ENCODE data around the gene EWSR1.

EWSR1 gene

DNA sequence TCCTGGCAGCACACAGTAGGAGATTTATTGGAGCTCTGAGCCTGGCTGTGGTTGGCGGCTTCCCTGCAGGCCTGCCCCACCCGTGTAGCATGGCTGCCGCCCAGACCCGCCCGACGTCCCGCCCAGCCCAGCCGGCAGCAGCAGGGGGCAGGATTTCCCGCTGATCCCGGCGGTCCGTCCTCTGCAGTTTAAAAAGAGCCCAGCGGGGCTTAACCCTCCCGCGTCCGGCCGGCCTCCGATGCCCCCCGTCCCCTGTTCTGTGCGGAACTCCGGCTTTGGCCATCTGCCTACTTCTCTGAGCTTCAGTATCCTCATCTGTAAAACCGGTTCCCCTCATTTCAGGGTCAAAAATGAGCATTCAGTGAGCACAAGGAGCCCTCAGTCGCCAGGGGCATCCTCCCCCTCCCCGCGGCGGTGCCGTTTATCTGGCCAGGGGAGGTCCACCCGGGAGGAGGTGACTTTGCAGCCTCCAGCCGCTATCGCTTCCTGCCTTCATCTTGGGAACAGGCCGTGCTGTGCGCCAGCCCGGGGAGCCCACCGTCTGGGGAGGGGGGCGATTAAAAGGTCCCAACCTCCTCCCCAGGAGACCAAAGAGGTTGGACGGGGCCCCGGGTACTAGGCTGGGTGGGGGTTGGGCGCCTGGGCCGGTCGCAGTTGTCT lies 38.2 kb downstream of the EWSR1 start, which contains the start of gene GAS2L1:
TSS of gene GAS2L1 (plus strand) at position 476 of the 660 bp plus-strand sequence. CDS start 1,456 bp downstream, outside the sequence.
- DNase-seq (ENCODE audit: low spot score) = peak; percentile 38

DNA sequence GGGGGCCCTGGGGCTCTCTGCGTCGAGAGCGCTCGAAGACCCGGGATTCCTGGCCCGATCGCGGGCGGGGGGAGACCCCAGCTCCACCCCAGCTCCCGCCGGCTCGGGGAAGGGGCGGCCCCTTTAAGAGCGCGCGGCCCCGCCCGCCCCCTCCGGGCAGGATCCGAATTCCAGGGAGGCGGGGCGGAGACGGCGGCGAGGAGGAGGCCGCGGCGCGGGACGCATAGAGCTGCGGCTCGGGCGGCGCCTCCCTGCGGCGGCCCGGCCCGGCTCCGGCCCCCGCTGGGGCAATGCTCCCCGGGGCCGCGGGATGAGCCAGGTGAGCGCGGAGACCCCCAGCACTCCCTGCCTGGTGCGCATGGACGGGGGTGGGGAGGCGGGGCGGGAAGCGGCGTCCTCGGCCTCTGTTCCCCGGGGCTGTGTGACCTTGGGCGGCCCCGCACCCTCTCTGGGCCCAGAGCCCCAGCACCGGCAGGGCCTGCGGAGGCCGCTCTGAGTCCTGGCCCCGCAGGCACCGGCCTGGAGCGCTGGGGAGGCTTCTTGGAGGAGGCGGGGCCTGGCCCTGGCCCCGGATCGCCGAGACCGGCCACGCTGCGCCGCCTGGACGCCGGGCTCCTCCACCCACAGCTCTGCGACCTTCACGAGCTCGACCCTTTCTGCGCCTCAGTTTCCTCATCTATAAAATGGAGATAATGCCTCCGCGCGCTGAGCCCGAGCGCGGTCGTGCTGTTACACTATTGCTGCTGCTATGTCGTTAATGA lies 38.9 kb downstream of the EWSR1 start:
- DNase-seq (ENCODE audit: low spot score) = no peak

DNA sequence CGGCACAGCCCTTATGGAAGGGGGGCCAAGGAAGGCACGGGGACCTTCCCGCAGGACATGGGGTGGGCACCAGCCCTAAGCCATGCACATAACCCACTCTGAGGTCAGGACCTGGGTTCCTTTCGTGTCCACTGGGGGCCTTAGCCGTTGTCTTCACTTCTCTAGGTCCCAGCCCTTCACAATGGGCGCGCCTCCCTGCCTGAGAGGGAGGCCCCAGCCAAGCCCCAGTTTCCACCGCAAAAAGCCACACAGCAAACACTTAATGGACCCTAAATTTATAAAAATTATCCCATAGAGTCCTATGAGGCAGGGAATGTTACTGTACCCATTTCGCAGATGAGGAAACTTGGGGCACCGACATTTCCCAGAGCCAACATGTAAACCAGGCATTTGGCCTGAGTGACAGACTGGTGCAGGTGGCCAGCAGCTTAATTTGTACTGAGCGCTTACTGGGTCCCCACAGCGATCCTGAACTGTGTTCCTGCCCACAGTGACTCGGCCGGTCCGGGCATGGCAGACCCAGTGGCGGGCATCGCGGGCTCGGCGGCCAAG lies 39.6 kb downstream of the EWSR1 start:
- DNase-seq (ENCODE audit: low spot score) = no peak

DNA sequence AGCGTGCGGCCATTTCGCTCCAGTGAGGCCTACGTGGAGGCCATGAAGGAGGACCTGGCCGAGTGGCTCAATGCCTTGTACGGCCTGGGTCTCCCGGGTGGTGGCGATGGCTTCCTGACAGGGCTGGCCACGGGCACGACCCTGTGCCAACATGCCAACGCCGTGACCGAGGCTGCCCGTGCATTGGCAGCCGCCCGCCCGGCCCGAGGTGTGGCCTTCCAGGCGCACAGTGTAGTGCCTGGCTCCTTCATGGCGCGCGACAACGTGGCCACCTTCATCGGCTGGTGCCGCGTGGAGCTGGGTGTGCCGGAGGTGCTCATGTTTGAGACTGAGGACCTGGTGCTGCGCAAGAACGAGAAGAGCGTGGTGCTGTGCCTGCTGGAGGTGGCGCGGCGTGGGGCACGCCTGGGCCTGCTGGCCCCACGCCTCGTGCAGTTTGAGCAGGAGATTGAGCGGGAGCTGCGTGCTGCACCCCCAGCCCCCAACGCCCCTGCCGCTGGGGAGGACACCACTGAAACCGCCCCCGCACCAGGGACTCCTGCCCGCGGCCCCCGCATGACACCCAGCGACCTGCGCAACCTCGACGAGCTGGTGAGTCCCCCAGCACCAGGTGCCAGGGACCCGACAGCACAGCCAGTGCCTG lies 40.2 kb downstream of the EWSR1 start:
- no peak for DNase-seq (ENCODE audit: low spot score)

DNA sequence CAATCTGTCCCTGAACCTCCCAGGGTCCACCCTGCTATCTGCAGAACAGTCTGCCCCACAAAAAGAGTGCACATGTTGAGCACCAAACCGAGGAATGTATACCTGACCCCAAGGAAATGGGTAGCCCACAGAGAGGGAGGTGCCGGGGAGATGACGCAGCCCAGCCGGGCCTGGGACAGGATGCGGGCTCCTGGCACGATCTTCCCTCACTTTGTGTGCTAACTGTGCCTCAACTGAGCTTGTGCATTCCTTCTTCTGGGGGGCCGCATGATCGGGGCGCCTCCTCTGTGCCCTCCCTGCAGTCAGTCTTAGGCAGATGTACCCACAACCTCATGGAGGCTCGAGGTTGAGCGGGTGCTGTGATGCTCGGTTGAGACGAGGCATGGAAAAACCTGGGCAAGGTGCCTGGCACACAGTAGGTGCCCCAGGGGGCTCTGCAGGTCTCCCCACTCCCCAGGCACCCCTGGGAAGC lies 40.8 kb downstream of the EWSR1 start:
- DNase-seq (ENCODE audit: low spot score) = peak; percentile 42

DNA sequence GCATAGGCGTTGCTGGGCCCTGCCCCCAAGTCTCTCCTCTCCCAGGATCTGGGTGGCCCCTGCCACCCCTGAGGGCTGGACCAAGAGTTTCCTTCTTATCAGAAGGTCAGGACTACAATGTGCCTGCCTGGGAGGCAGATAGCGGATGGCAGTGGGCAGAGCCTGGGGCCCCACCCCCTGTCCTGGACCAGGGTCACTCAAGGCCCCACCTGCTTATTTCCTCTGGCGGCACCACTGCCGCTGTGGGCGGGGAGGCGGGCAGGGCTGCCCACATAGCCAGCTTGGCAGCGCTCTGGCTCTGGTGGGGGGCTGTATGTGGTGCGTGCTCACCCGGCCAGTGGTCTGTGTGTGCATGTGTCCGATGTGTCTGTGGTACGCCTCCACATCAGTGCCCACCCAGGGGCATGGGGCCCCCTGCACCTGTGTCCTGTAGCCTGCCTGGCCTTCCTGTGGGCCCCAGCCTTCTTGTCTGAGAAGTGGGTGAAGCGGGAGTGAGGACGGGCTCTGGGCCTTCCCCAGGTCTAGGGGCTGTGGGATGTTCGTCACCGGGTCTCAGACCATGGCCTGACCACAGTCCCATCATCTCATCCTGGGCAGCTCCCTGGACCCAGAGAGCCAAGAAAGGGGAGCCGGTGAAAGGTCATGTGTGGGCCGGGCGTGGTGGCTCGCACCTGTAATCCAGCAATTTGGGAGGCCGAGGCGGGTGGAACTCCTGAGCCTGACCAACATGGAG lies 41.4 kb downstream of the EWSR1 start:
- no peak for DNase-seq (ENCODE audit: low spot score)

DNA sequence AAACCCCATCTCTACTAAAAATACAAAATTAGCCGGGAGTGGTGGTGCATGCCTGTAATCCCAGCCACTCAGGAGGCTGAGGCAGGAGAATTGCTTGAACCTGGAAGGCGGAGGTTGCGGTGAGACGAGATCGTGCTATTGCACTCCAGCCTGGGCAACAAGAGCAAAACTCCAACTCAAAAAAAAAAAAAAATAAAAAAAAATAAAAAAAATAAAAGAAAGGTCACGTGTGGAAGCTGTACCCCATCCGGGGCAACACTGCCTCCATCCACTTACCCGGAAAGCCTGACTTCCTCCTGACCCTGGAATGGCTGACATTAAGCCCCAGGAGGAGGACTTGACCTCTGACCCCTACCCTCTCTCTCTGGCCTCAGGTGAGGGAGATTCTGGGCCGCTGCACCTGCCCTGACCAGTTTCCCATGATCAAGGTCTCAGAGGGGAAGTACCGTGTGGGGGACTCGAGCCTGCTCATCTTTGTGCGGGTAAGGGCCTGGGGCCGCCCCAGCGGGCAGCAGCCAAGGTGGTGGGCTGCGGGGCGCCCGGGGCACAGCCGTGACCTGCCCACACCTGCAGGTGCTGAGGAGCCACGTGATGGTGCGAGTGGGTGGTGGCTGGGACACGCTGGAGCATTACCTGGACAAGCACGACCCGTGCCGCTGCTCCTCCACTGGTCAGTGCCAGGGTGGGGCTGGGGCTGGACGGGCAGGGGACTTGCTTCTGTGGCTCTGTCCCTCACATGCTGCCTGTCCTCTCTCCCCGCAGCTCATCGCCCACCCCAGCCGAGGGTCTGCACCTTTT lies 42.2 kb downstream of the EWSR1 start:
- no peak for DNase-seq (ENCODE audit: low spot score)

DNA sequence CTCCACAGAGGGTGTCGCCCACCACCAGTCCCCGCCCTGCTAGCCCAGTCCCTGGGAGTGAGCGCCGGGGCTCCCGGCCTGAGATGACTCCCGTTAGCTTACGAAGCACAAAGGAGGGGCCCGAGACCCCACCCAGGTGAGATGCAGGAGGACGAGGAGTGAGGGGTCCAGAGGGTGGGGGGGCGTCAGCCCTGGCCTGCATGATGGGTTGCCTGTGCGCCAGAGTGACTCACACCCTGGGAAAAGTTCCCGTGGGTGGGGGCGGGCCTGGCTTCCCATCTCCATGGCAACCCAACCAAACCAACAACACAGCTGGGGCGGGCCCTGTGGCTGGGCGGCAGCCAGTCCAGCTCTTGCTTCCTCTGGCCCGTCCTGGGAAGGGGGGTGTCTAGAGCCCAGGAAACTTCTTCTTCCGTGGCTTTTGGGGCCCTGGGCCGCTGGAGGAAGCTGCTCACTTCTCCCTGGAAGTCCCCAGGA lies 42.8 kb downstream of the EWSR1 start:
- peak; percentile 55 for DNase-seq (ENCODE audit: low spot score)

DNA sequence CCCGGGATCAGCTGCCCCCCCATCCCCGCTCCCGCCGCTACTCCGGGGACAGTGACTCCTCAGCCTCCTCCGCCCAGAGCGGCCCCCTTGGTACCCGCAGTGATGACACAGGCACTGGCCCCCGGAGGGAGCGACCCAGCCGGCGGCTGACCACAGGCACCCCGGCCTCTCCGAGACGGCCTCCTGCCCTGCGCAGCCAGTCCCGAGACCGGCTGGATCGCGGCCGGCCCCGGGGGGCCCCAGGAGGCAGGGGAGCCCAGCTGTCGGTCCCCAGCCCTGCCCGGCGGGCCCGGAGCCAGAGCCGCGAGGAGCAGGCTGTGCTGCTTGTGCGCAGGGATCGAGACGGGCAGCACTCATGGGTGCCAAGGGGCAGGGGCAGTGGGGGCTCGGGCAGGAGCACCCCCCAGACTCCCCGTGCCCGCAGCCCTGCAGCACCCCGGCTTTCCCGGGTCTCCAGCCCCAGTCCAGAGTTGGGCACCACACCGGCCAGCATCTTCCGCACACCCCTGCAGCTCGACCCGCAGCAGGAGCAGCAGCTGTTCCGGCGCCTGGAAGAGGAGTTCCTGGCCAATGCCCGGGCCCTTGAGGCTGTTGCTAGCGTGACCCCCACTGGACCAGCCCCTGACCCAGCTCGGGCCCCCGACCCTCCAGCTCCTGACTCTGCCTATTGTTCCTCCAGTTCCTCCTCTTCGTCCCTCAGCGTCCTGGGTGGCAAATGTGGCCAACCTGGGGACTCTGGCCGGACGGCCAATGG lies 43.6 kb downstream of the EWSR1 start:
- no peak for DNase-seq (ENCODE audit: low spot score)

DNA sequence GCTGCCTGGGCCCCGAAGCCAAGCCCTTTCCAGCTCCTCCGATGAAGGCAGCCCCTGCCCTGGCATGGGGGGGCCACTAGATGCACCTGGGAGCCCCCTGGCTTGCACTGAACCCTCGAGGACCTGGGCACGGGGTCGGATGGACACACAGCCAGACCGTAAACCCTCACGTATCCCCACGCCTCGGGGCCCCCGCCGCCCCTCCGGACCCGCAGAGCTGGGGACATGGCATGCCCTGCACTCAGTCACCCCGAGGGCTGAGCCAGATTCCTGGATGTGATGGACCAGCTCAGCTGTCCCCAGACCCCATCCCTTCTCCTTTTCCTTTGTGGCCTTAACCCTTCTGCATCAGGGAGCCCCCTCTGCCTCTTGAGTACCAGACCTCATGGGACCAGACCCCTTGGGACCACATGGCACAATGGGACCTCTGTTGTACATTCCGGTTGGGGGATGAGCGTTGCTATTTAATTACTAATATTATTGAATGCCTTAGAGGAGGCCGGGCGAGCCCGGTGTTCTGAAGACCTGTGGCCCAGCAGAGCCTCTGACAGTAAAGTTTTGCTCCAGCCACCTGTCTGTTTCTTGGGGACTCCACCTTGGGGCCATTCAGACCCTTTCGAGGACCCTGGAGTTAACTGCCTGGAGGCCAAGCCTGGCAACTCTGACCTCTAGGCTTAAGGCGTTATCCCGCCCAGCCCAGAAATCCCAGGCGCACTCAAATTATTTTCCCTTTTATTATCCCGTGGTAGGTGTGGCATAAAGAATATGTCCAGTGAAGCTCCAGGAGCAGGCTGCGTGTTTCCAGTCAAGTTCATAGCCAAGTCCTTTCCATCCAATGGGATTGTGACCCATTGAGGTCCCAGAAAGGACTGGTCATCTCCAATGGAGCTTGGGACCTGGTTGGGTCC lies 44.4 kb downstream of the EWSR1 start:
- DNase-seq (ENCODE audit: low spot score) = no peak

DNA sequence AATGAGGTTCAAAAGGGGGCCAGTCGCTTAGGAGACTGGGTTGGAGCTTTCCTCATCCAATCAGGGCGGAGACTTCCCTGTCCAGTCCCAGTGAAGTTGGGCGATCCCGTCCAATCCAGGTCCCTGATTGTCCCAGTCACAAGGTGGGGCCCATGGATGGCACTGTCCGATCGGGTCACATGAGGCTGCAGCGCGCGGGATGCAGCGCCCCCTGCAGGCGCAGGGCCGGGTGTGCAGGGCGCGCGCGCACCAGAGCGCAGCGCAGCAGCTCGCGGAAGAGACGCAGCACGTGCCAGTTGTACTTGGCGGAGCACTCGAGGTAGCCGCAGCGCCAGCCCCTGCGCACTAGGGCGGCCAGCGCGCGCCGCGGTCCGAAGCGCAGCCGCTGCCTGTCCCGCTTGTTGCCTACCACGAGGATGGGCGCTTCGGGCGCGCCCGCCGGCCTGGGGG lies 45.1 kb downstream of the EWSR1 start:
- DNase-seq (ENCODE audit: low spot score) = peak; percentile 28

DNA sequence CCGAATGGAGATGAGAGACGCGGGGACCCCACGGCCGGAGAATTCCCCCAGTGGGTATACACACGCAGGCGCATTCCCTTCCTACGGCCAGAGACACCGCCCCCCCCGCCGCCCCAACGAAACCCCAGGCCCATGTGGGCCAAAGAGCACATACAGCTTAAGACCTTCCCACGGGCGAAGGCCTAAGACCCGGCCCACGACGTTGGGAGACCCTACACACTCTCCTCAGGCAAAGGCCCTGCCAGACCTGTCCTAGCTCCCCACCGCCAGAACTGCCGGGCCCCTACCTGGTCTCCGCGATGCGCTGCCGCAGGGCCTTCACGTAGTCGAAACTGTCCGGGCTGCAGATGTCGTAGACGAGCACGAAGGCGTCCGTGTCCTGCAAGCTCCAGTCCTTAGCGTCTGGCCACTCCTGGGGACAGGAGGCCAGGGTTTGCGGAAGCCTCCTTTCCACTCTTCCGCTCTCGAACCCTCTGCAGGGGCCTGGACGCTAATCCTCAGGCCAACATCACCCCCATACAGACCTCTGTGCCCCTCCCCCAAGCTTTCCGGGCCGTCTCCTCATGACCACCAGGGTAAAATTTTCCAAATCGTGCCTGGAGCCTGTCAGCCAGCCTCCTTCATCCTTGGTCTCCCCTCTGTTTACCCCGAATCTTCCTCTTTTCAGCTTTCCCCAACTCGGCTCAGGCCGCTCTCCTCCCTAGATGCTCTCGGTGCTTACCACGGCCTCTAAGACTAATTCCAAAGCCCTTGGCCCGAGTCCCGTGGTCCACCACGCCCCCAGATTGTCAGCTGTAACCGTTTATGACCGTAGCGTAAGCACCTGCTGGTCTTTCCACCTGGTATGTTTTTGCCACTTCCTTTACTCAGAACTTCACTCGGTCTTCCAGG lies 45.8 kb downstream of the EWSR1 start:
- no peak for DNase-seq (ENCODE audit: low spot score)

DNA sequence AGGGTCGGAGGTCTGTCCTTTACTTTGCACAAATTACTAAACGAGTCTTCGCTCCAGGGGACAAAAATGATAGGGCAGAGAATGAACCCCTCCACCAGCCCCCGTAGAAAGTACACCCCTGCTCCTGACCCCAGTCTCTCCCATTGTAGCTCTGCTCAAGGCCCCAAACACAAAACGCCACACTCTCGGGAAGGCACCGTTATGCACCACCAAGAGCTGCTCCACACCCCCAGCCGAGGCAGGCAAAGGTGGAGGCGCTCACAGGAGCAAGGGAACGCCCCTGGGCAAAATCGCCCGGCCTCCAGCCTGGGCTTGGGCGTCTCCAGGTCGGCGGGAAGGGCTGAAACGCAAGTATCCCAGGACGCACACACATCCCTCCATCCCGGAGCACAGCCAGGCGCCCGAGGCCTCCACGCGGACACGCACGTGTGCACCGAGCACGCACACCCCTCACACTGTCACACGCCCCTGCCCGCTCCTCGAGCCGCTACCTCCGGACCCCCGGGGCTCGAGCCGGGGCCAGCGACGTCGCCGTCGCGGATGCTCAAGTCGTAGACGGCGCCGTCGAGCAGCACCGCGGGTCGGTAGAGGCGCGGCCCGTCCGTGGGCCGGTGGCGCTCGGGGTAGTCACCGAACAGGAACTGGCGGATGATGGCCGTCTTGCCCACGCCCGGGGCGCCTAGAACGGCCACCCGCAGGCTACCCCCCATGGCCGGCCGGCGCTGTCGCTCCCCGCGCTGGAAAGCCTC lies 46.6 kb downstream of the EWSR1 start:
- DNase-seq (ENCODE audit: low spot score) = no peak

DNA sequence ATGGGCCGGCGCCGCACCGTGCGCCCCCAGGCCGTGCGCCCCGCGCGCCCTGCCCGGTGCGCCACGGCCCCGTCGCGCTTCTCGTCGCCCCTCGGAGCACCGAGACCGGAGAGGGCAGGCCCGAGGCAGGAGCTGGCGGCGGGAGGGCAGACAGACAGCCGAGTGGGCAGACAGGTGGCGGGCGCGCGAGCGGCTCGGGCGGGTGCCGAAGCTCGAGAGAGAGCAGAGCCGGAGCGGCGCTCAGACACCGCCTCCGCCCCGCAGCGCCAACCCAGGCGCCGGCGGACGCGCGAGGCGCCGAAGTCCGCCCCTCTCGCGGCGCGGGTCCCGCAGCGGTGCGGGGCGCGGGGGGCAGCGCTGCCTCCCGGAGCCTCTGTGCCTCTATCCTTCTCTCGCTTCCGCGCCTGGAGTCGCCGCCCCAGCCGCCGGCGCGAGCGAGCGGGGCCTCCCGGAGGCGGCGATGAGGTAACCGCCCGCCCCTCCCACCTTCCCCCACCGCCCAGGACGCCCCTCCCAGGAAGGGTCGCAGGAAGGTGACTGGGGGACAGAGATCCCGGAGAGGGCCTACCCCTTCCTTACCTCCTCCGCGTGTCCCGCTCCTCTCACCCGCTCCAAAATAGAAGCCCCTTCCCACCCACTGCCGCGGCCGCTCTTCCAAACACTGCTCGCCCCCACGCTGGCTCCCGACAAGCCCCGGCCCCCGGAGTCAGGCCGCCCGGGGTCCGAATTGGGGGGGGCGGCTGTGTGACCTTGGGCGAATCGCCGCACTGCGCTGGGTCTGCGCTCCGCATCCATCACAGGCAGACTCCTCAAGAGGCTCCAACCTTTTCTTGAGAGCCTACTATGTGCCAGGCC lies 47.4 kb downstream of the EWSR1 start, which contains the start of gene RASL10A:
TSS of gene RASL10A (minus strand) at position 412 of the 855 bp plus-strand sequence. CDS start 451 bp downstream, outside the sequence.
- no peak for DNase-seq (ENCODE audit: low spot score)

DNA sequence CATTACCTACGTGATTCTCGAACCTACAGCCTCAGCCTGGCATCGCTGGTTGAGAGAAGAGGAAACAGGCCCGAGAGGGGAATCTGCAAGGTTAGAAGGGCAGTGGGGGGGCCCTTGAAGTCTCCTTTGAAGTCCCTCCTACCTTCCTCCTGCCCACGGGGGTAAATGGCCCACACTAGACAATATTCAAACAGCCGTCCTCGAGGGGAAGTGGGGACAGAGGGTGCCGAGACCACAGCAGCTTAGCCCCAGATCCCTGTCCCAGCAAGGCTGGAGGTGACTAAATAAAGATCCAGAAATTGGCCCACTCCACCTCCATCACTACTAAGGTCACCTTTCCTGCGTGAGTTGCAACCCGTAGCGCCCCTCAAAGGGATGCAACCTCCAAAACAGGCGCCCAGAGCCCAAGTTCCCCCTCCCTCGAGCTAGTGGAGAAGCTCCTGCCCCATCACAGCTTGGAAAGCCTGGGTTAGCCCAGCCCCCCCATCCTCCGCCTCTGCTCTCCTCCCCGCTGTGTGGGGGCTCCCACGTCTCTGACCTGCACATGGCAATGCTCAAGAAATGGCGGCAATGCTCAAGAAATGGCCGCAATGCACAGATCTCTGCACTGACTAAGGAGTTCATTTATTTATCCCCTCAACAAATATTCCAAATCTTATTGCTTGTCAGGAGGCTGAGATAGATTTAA lies 48.2 kb downstream of the EWSR1 start:
- DNase-seq (ENCODE audit: low spot score) = no peak

Measured in activated CD4-positive, alpha-beta T cell treated with anti-CD3 and anti-CD28 coated beads, Interleukin-2, Interleukin-4, amounts not matched to agents 100 ng/mL and 50 ng/mL, durations not matched to agents 16 hours and 8 hours (primary cell).